ENCODE results near the gene CFAP298.

GRCh38 chr21:32570456-32570855 lies 41.7 kb downstream of the CFAP298 start:
- TF ChIP-seq, protein P1, sequence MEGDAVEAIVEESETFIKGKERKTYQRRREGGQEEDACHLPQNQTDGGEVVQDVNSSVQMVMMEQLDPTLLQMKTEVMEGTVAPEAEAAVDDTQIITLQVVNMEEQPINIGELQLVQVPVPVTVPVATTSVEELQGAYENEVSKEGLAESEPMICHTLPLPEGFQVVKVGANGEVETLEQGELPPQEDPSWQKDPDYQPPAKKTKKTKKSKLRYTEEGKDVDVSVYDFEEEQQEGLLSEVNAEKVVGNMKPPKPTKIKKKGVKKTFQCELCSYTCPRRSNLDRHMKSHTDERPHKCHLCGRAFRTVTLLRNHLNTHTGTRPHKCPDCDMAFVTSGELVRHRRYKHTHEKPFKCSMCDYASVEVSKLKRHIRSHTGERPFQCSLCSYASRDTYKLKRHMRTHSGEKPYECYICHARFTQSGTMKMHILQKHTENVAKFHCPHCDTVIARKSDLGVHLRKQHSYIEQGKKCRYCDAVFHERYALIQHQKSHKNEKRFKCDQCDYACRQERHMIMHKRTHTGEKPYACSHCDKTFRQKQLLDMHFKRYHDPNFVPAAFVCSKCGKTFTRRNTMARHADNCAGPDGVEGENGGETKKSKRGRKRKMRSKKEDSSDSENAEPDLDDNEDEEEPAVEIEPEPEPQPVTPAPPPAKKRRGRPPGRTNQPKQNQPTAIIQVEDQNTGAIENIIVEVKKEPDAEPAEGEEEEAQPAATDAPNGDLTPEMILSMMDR (IDR thresholded peaks at IDR 0.05): no peak
- TF ChIP-seq EZH2 (IDR thresholded peaks at IDR 0.05; ENCODE audit: borderline replicate concordance, insufficient read depth, low read depth, low read length, poor library complexity, severe bottlenecking): no peak

Measured in B cell (primary cell).